Esophagus muscularis mucosa (tissue), 4 donors: Measurements from ENCODE around the gene ZNF503.

Experiments
- CTCF ChIP-seq, 3 experiments: fragments of 200-600 bp in 2 of 3; fragments of 450-650 bp in 1 of 3; sonication (generic) in 2 of 3; IDR thresholded peaks; one replicate each; pipeline ENCODE4 v1.5.1; 2017 to 2019; ENCODE audit warnings: antibody characterized with exemption in 3 of 3, mild to moderate bottlenecking in 2 of 3, moderate library complexity in 1 of 3
- EP300 ChIP-seq: sonication (generic); formaldehyde crosslinking; IDR thresholded peaks from one replicate; pipeline ENCODE4 v1.6.1; 2017; ENCODE audit warnings: antibody characterized with exemption
- POLR2A ChIP-seq: fragments of 450-650 bp; IDR thresholded peaks from one replicate; pipeline ENCODE4 v1.6.1; 2017; ENCODE audit warnings: antibody characterized with exemption, moderate library complexity, mild to moderate bottlenecking, low read depth
- POLR2AphosphoS5 ChIP-seq, 2 donors: sonication (generic); formaldehyde crosslinking; IDR thresholded peaks; one replicate each; pipeline ENCODE4 v1.6.1; 2017; ENCODE audit warnings: antibody characterized with exemption in 2 of 2

- no peak for TF ChIP-seq CTCF (IDR thresholded peaks at IDR 0.05)
- no peak for TF ChIP-seq POLR2A
- no peak for TF ChIP-seq POLR2AphosphoS5 (IDR thresholded peaks at IDR 0.05)
- no peak for TF ChIP-seq EP300
These were observed 44.1 kb downstream of the ZNF503 start for GRCh38 chr10:75357500-75357899.
